GM21526 (cell line): ENCODE results near the gene KLHL20.
"Not testable (repeated sequence)": the region's sequence is repeated elsewhere in the genome, so short reads cannot be mapped to it uniquely, and the experiment has no call there.

Source experiments
- ATAC-seq: cut with Tn5 transposase; IDR thresholded peaks from one replicate; pipeline ENCODE4 v1.9.1; 2021; ENCODE audit warnings: moderate library complexity; ENCODE audit not compliant: unreplicated experiment, low FRiP score

KLHL20 gene

DNA sequence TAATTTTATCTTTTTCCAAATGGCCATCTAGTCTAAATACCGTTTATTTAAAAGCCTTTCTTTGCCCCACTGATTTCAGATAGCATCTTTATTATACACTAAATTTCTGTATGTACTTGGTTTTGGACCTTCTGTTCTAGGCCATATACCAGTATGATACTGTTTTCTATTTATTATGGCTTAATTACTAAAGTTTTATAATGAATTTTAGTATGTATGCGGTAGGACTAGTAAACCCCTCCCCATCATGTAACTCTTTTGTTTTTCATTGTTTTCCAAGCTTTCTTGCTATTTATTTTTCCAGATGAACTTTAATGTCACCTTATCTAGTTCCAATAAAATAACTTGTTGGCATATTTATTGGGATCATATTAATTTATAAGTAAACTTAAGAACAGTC, 29.9 kb downstream of the KLHL20 start:
- no peak for ATAC-seq

GRCh38 chr1:173749137-173749536, 34.4 kb downstream of the KLHL20 start:
- no peak for ATAC-seq

GRCh38 chr1:173753830-173754229, 39.0 kb downstream of the KLHL20 start:
- no peak for ATAC-seq

GRCh38 chr1:173757666-173758065, 42.9 kb downstream of the KLHL20 start:
- ATAC-seq = no peak

GRCh38 chr1:173758110-173758509, 43.3 kb downstream of the KLHL20 start:
- ATAC-seq = no peak

DNA sequence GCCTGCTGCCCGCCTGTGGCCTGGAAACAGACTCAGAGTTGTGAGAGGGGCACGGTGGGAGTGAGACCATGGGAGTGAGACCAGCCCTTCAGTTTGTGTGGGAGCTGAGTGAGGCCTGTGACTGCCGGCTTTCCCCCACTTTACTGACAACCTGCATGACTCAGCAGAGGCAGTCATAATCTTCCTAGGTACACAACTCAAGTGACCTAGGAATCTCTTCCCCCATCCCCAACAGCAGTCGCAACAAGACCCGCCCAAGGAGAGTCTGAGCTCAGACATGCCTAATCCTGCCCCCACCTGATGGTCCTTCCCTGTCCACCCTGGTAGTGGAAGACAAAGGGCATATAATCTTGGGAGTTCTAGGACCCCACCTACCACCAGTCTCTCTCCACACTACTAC, 44.2 kb downstream of the KLHL20 start:
- ATAC-seq = no peak

GRCh38 chr1:173764331-173764730, 49.5 kb downstream of the KLHL20 start:
- not testable (repeated sequence) for ATAC-seq

- no peak for ATAC-seq
These were observed 53.4 kb downstream of the KLHL20 start for GRCh38 chr1:173768206-173768605.

DNA sequence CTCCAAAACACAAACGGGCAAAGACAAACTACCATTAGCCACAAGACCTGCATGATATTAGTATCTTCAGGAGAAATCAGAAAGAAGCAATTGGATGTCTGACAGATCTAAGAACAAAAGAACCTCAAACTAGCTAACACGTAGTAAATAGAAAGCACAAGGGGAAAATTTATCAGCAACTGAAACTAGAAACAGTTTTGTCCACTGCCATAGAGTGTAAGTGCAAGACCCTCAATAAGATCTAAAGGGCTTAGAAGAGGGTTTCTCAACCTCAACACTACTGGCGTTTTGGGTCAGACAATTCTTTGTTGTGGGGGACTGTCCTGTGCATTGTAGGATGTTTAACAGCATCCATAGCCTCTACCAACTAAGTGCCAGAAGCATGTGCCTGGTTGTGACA, 54.0 kb downstream of the KLHL20 start:
- ATAC-seq = no peak

GRCh38 chr1:173770330-173770729, 55.5 kb downstream of the KLHL20 start:
- not testable (repeated sequence) for ATAC-seq

DNA sequence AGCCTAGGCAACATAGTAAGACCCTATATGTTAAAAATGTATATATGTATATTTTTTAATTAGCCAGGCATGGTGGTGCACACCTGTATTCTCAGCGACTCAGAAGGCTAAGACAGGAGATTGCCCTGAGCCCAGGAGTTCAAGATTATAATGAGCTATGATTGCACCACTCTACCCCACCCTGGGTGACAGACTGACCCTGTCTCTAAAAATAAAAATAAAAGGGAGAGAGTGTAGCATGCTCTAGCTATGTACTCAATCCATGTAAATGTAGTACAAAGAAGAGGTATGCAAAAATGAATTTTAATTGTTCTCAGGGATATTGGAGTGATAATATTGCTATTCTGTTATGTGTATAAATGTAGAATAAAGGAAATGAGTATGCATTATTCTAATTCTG, 56.8 kb downstream of the KLHL20 start:
- no peak for ATAC-seq

DNA sequence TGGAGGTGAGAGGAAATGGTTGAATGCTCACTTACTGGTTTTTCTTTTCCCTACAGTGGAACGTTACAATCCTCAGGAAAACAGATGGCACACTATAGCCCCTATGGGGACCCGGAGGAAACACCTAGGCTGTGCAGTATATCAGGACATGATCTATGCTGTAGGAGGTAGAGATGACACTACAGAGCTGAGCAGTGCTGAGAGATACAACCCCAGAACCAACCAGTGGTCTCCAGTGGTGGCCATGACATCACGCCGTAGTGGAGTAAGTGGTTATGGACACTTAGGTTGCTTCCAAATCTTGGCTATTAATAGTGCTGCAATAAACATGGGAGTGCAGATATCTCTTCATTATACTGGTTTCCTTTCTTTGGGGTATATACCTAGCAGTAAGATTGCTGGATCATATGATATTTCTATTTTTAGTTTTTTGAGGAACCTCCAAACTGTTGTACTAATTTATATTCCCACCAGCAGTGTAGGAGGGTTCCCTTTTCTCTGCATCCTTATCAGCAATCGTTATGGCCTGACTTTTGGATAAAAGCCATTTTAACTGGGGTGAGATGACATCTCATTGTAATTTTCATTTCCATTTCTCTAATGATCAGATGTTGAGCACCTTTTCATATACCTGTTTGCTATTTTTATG, 60.9 kb downstream of the KLHL20 start:
- ATAC-seq = no peak

- no peak for ATAC-seq
These were observed 65.2 kb downstream of the KLHL20 start for GRCh38 chr1:173779936-173780335.

- ATAC-seq = no peak
These were observed 70.2 kb downstream of the KLHL20 start for GRCh38 chr1:173784997-173785396.

GRCh38 chr1:173789841-173790240, 75.1 kb downstream of the KLHL20 start:
- ATAC-seq = no peak

- no peak for ATAC-seq
These were observed 83.3 kb downstream of the KLHL20 start for GRCh38 chr1:173798078-173798477.

- ATAC-seq = not testable (repeated sequence)
These were observed 85.2 kb downstream of the KLHL20 start for GRCh38 chr1:173799995-173800394.

- ATAC-seq = no peak
These were observed 88.2 kb downstream of the KLHL20 start for GRCh38 chr1:173802961-173803360.

GRCh38 chr1:173813654-173814053, 98.9 kb downstream of the KLHL20 start:
- not testable (repeated sequence) for ATAC-seq

DNA sequence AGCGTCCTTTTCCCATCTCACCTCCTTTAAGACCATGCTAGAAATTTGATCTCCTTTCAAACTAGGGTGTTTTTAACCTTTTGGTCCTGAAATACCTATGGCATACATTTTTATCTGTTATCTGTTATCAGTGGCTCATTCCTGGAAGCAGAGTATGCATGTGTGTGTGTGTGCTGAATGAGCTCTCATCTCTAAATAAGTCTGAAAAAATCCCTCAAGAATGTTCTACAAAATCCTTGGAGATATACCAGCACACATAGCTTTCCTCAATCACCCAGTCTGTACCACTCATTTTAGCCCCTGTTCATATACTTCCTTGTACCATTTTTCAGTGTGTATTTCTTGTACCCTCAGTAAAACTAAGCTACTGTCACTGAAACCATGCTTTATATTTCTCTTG, 103.7 kb downstream of the KLHL20 start:
- ATAC-seq = no peak

GRCh38 chr1:173821680-173822079, 106.9 kb downstream of the KLHL20 start:
- ATAC-seq = no peak

DNA sequence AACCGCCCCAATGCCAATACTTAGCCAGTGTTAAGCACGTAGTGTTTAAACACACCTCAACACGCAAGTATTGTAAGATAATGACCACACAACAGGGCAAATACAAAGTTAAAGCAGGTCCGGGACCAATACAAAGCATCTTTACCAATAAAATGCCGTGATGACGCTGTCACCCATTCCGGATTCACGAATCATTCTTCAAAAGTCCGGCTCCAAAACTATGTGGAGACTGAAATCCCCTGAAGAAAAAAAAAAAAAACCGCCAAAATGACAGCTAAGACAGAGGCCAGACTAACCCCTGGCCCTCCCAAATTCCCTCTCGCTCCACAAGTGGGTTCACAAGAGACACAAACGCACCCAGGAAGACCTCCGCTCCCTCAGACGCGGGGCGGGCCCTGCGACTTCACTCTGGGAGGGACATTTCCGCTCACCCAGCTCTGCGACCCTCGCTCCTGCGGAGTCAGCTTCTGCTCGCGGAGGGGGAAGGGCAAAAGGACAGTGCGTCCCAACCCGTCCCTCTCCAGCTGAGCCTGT, 109.1 kb downstream of the KLHL20 start:
- ATAC-seq = peak; percentile 43
